Measurements from ENCODE around the gene GSTA3.

DNA sequence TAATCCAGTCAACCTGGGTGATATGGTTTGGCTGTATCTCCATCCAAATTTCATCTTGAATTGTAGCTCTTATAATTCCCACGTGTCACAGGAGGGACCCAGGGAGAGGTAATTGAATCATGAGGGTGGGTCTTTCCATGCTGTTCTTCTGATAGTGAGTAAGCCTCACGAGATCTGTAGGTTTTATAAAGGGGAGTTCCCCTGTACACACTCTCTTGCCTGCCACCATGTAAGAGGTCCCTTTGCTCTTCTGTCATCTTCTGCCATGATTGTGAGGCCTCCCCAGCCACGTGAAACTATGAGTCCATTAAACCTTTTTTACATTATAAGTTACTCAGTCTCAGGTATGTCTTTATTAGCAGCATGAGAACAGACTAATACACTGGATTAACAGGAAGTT, 19.5 kb downstream of the GSTA3 start:
- TF ChIP-seq, protein P1, sequence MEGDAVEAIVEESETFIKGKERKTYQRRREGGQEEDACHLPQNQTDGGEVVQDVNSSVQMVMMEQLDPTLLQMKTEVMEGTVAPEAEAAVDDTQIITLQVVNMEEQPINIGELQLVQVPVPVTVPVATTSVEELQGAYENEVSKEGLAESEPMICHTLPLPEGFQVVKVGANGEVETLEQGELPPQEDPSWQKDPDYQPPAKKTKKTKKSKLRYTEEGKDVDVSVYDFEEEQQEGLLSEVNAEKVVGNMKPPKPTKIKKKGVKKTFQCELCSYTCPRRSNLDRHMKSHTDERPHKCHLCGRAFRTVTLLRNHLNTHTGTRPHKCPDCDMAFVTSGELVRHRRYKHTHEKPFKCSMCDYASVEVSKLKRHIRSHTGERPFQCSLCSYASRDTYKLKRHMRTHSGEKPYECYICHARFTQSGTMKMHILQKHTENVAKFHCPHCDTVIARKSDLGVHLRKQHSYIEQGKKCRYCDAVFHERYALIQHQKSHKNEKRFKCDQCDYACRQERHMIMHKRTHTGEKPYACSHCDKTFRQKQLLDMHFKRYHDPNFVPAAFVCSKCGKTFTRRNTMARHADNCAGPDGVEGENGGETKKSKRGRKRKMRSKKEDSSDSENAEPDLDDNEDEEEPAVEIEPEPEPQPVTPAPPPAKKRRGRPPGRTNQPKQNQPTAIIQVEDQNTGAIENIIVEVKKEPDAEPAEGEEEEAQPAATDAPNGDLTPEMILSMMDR (IDR thresholded peaks at IDR 0.05), result no peak
- no peak for TF ChIP-seq POLR2A (IDR thresholded peaks at IDR 0.05)
